ENCODE measurements around the gene BAIAP3.
"Not testable (repeated sequence)": the region's sequence is repeated elsewhere in the genome, so short reads cannot be mapped to it uniquely, and the experiment has no call there.

Gene BAIAP3, protein sequence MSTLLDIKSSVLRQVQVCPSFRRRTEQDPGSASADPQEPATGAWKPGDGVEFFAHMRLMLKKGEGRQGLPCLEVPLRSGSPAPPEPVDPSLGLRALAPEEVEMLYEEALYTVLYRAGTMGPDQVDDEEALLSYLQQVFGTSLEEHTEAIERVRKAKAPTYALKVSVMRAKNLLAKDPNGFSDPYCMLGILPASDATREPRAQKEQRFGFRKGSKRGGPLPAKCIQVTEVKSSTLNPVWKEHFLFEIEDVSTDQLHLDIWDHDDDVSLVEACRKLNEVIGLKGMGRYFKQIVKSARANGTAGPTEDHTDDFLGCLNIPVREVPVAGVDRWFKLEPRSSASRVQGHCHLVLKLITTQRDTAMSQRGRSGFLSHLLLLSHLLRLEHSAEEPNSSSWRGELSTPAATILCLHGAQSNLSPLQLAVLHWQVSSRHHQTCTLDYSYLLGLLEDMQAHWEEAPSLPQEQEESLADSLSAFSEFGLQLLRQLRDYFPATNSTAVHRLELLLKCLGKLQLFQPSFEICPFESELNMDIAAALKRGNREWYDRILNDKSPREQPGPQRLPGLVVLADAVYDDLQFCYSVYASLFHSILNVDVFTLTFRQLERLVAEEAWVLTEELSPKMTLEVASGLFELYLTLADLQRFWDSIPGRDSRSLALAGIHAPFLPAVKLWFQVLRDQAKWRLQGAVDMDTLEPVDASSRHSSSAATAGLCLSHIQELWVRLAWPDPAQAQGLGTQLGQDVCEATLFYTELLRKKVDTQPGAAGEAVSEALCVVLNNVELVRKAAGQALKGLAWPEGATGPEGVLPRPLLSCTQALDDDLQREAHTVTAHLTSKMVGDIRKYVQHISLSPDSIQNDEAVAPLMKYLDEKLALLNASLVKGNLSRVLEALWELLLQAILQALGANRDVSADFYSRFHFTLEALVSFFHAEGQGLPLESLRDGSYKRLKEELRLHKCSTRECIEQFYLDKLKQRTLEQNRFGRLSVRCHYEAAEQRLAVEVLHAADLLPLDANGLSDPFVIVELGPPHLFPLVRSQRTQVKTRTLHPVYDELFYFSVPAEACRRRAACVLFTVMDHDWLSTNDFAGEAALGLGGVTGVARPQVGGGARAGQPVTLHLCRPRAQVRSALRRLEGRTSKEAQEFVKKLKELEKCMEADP

DNA sequence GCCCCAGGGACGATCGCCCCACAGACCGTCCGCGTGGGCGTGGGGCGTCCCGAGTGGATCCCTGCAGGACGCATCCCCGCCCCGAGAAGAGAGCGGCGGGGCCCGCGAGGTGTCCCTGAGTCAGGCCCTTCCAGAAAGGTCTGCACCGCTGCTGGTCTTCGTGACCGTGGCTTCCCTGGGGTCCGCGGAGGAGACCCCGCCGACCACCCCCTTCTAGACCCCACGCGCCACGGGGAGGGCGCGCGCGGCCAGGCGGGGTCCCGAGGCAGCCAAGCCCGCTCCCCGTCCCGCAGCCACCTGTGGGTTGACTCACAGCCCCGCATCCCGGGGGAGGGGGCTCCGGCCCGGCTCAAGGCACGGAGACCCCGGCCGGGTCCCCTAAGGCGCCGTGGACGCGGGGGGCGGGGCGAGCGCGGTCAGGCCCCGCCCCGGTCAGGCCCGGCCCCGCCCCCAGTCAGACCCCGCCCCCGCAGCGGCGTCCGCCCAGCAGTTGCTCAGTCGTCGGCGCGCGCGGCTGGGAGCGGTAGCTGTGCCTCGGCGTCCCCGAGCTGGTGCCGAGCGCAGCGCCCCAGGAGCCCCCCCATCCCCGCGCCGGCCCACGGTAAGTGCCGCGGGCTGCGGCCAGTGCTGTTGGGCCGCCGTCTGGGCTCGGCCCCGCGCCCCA lies at the start of gene BAIAP3:
TSS of gene BAIAP3 (plus strand) at position 497 of the 664 bp plus-strand sequence. CDS start 4,905 bp downstream, outside the sequence.
- no peak for DNase-seq (ENCODE audit: low spot score)

DNA sequence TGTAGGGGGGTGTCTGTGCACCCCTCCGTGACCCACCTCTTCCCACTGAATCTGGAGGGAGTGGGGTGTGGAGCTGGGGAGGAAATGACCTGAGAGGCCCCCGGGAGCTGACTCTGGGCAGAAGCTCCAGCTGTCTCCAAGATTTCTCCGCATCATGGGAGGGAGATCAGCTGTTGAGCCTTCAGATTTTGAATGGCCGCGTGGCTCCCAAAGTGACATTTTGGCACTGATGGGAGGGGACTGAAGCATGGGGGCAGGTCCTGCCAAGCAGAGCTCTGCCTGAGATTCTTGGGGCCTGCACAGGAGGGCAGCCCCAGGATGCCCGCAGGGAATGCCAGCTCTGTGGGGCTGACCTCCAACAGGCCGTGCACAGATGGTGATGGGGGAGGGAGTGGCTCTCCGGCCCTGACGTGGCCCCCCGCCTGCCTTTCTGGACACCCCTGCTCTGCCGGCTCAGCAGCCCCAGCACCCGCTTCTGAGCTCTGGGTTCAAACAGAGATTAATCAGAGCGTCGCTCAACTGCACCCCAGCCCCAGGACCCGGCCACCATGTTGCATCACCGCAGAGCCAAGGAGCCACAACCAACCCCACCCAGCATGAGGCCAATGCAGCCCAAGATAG lies 49.3 kb upstream of the BAIAP3 start:
- DNase-seq (ENCODE audit: low spot score) = no peak

DNA sequence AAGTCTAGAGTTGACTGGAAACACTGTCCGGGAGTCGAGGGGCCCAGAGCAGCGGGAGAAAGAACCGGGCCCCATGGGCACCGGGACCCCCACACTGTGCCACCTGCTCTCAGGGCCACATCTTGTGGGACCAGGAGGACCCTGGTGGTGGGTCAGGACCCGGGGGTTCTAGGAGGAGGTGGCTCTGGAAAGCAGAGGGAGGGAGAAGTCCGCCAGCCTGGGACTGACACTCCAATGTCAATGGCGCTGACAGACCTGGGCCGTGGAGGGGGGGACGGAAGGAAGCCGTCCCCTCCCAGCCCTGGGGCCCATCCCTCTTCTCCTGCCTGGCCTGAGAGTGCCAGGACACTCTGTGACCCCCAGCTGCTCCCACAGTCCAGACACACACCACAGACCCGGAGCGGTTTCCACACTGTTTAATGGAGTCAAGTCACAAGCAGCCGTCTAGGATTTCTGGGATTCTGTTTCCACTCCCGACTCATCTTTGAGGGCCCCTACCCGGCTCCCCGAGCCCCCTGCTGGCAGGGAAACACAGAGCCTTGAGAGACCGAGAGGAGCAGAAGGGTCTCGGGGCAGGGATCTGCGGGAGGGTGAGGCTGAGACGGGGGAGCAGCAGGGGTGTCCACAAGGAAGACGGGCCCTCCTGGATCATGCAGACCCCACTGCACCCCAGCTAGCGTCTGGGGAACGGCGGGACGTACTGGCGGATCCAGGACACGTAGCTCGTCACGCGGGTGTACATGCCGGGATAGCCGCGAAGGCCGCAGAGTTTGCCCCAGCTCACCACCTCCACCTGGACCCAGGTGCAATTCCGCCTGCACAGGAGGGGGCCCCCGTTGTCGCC lies 47.6 kb upstream of the BAIAP3 start:
- no peak for DNase-seq (ENCODE audit: low spot score)

DNA sequence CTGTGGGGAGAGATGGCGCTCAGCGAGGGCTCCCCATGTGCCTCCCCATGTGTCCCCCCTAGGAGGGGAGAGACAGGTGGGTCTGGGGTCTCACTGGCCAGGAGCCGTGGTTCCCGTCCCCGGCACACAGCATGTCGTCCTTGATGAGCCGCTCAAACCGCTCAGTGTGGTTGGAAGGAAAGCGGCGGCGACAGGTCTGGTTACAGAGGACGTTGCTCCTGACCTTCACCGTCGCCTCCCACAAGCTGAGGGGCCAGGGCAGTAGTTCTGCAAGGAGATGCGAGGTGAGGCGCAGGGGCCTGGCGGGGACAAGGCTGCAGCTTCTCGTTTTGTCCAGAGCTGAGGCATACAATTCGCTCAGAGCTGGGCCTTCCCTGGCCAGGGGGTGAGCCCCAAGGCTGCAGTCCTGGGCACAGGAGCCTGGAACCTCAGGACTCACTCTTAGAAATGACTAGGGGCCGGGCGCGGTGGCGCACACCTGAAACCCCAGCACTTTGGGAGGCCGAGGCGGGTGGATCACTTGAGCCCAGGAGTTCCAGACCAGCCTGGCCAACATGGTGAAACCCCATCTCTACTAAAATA lies 46.8 kb upstream of the BAIAP3 start:
- DNase-seq (ENCODE audit: low spot score) = no peak

DNA sequence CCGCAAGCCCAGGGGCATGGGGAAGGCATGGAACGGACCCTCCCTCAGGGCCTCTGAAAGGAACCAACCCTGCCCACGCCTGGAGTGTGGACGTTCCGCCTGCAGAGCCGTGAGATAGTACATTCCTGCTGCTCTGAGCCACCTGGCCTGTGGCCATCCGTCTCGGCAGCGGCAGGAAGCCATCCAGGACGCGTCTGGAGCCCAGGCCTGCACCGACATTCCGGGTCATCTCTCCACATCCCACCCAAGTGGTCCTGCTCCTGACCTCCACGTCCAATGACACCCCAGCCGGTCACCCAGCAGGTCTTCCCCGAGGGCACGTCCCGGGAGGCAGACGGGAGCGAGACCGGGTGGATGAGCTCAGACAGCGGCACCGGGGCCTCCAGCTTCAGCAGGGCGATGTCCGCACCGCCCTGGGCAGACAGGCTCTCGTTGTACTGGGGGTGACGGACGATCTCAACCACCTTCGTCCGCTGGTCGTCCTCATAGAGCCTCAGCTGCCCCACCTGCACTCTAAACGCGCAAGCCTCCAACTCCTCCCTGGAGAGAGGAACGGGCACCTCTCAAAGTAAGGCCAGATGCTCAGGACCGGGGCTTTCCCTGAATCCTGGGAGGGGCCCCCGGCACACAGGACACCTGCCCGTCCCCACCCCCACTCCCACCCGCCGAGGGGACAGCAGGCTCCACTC lies 45.3 kb upstream of the BAIAP3 start:
- no peak for DNase-seq (ENCODE audit: low spot score)

DNA sequence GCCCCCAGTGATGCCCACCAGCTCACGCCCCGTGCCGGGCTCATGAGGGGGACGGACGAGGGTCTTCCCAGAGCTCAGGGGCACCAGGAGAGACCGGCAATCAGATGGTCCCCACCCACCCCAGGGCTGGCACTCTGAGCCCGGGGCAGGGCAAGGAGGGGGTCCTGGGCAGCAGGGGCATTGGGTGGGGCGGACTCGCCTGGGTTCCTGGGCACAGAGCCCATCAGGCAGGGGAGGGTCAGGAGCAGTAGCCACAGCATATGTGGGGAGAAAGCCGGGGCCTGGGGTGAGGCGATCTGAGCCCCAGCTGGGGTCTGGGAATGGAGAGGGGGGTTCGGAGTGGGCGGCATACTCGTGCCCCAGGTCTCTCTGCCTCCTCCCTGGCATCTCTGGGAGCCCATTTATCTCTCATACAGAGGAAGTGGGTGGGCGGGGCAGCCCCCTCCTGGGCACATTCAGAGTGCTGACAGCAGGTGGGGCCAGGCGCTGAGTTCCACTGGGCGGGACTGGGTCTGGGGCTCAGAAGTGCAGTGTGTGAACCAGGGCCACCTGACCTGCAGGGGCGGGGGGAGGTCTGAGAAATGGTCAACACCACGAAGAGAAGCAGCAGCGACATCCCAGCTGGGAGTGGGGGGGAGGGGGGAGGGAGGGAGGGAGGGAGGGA lies 44.5 kb upstream of the BAIAP3 start:
- no peak for DNase-seq (ENCODE audit: low spot score)

DNA sequence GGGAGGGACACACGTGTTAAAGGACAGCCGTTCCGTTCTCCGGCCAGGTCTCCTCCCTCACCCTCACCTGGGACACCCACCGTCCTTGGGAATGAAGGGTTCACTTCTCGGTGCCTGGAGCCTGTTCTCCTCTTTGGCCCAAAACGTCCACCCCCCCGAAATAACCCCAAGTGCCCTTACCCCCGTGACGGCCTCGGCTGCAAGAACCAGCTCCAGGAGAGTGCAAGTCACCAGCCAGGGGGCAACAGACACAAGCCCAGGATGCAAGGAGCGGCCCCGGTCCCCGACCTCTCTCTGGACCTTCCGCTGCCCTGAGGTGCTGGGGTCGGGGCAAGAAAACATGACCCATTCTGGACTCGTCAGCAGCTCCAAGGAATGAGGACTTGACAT lies 44.0 kb upstream of the BAIAP3 start:
- DNase-seq (ENCODE audit: low spot score) = no peak

DNA sequence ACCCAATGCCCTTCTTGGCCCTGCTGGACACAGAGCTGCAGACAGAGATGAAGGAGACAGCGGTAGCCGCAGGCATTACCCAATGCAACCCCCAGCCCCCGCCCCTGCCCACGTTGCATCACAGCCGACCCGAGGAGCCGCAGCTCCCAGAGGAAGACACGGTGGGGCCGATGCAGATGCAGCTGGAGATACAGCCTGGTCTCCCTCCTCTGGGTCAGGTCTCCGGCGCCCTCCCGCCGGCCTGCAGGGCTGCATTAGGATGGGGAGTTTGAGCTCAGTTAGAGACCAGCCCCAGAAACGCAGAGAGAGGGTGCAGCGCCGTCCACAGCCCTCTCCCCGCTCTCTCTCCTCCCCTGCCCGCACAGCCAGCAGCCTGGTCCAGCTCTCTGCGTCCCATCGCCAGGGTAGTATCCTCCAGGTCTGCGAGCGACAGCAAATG lies 43.4 kb upstream of the BAIAP3 start:
- no peak for DNase-seq (ENCODE audit: low spot score)

DNA sequence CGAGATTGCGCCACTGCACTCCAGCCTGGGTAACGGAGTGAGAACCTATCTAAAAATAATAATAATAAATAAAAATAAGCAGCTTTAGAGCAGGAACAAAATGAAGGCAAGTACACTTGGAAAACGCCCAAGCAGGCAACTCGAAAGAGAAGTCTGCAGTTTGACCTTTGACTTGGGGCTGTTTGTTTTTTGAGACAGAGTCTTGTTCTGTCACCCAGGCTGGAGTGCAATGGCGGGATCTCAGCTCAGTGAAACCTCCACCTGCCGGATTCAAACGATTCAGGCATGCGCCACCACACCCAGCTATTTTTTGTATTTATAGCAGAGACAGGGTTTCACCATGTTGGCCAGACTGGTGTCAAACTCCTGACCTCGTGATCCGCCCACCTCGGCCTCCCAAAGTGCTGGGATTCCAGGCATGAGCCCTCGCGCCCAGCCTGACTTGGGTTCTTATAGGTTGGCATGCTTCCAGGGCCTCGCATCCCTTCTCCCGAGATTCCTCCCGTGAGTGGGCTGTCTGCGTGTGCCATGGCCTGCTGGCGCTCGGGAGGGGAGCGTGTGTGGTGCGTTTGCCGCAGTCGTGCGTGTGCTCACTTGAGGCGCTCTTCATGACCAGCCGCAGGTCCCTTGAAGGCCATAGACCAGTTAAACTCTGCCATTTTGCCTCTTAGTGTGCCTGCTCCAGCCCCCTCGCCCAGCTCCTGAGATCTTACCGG lies 42.4 kb upstream of the BAIAP3 start:
- DNase-seq (ENCODE audit: low spot score) = no peak

DNA sequence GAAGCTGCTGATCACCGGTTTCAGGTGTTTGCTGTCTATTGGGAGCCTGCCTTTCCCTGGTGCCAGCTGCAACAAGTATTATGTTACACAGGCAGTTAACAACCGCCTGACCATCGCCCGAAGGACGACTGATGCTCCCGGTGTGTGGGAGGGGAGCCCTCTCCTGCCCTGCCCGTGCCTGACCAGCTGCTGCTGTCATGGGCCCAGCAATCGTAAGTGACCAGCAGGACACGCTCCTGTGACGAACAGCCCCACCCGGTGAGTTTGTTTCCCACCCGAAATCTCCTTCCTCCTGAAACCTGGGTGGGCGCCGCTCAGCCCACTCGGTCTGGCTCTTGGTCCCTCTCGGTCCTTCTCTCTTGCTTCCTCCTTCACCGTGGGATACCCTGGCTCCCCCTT lies 41.9 kb upstream of the BAIAP3 start:
- no peak for DNase-seq (ENCODE audit: low spot score)

DNA sequence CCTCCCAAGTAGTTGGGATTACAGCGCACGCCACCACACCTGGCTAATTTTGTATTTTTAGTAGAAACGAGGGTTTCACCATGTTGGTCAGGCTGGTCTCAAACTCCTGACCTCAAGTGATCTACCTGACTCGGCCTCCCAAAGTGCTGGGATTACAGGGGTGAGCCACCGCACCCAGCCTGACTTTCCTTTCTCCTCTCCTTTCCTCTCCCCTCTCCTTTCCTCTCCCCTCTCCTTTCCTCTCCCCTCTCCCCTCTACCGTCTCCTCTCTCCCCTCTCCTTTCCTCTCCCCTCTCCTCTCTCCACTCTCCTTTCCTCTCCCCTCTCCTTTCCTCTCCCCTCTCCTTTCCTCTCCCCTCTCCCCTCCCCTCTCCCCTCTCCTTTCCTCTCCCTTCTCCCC lies 41.2 kb upstream of the BAIAP3 start:
- not testable (repeated sequence) for DNase-seq (ENCODE audit: low spot score)

DNA sequence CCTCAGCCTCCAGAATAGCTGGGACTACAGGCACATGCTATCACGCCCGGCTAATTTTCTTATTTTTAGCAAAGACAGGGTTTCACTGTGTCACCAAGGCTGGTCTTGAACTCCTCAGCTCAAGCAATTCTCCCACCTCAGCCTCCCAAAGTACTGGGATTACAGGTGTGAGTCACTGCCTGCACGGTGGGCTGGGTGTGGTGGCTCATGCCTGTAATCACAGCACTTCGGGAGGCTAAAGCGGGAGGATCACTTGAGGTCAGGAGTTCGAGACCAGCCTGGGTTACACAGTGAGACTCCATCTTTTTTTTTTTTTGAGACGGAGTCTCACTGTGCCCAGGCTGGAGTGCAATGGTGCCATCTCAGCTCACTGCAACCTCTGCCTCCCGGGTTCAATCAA lies 40.6 kb upstream of the BAIAP3 start:
- DNase-seq (ENCODE audit: low spot score) = not testable (repeated sequence)

DNA sequence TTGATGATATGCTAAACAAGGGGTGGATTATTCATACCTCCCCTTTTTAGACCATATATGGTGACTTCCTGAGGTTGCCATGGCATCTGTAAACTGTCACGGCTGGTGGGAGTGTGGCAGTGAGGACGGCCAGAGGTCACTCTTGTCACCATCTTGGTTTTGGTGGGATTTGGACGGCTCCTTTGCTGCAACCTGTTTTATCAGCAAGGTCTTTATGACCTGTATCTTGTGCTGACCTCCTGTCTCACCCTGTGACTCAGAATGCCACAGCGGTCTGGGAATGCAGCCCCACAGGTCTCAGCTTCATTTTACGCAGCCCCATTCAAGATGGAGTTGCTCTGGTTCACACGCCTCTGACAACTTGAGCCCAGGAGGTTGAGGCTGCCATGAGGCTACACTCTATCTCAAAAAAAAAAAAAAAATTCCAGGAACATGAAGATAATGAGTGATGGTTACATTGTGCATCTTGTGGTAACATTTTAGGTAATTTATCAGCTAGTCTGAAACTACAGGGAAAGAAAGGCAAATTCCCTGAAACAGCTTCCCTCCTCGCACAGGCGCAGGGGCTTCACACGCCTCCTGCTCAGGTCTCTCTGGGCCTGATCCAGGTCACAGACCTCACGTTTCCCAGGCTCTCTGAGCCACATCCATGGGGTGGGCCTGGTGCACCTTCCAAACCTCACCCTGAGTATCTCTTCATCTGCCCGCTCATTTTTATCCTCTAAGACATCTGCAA lies 39.4 kb upstream of the BAIAP3 start:
- DNase-seq (ENCODE audit: low spot score) = no peak

DNA sequence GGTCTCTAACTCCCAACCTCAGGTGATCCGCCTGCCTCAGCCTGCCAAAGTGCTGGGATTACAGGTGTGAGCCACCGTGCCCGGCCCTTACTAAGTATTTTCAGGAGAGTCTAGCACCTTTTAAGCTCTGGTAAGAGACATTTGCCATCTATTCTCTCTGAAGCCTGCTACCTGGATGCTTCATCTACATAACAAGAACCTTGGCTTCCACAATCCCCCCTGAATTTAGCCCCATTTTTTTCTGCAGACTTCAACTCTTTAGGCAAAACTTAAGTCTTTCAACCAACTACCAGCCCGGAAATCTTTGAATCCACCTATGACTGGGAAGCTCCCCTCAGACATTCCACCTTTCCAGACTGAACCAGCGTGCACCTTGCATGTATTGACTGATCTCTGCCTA lies 38.0 kb upstream of the BAIAP3 start:
- no peak for DNase-seq (ENCODE audit: low spot score)

DNA sequence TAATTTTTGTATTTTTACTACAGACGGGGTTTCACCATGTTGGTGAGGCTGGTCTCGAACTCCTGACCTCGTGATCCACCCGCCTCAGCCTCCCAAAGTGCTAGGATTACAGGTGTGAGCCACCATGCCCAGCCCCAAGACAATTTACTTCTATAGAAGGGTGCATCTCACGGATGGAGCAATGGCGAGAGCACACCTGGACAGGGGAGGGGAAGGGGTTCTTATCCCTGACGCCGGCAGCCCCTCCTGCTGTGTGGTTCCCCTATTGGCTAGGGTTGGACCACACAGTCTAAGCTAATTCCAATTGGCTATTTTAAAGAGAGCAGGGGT lies 36.8 kb upstream of the BAIAP3 start:
- DNase-seq (ENCODE audit: low spot score) = not testable (repeated sequence)

DNA sequence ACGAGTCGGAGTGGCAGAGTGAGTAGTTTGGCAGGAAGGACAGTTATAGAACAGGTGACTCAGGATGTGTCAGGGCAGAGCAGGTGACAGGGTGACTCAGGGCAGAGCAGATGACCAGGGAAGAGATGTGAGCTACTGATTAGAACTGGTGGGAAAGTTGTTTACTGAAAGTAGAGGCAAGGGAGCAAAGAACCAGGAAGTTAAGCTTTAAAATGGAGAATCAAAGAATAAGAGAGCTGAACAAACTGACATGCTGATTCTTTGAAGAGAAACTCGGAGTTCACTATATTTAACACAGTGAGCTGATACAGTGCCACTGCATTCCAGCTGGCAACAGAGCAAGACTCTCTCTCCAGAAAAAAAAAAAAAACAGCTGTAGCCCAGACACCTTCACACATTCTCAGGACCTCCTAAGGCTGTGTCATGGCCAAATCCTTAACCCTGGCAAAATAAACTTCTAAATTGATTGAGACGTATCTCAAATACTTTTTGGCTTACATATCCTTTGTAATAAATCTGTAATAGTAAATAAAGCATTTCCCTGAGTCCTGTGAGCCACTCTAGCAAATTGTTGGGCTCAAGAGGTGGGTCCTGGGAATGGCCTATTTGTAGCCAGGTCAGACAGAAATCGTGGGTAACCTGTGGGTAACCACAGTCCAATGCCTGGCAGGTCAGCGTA lies 36.3 kb upstream of the BAIAP3 start:
- DNase-seq (ENCODE audit: low spot score) = no peak

DNA sequence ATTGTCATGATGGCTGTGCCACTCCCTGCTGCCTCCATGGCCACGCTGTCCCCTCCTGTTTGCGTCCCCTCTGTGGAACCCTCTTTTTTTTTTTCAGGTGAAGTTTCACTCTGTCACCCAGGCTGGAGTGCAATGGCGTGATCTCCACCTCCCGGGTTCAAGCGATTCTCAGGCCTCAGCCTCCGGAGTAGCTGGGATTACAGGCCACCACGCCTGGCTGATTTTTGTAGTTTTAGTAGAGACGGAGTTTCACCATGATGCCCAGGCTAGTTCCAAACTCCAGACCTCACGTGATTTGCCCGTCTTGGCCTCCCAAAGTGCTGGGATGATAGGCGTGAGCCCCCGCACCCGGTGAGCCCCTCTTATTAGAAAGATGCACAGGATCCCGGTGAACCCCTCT lies 35.0 kb upstream of the BAIAP3 start:
- no peak for DNase-seq (ENCODE audit: low spot score)
